Heart left ventricle (tissue), 13 donors: ENCODE data around the gene ATP4A.

Experiments used
- CTCF ChIP-seq, 12 donors: fragments of 200-600 bp; sonication (generic) in 4 of 12; IDR thresholded peaks; one replicate each; pipeline versions ENCODE4 v1.5.0 to v1.8.0; 2018 to 2022; ENCODE audit warnings: antibody characterized with exemption in 12 of 12, mild to moderate bottlenecking in 5 of 12
- POLR2A ChIP-seq, 2 donors: fragments of 450-650 bp; IDR thresholded peaks; one replicate each; pipeline ENCODE4 v1.6.1; 2017; ENCODE audit warnings: antibody characterized with exemption in 2 of 2, mild to moderate bottlenecking in 2 of 2, moderate library complexity in 2 of 2
- donor health status: ischemic (EF 13 %, LVEDD 7.1; RV severe dilation, severe dysfunction).
- donor health status: DM: no; HTN: yes; CAD: no.
- donor health status: DM: no; HTN: no; CAD: no.
- donor health status: ischemic (EF 25% LVEDD 6.9; RV normal size, moderate dysfunction).
- donor health status: ischemic (EF 25% LVEDD 5.7; RV mildly dilated, moderate dysfunction).
- donor health status: ischemic (EF 35%, LVEDD 5.7; RV mildly dilated, moderate dysfunction).
- donor health status: nonischemic (EF 11% LVEDD 7.7; RV severe dilation, severe dysfunction).
- donor health status: DM: yes; HTN: yes; CAD: no.
- donor health status: PGD.
- donor health status: ischemic (EF 29% LVEDD 5.4; RV normal size, mild dysfunction).
- donor health status: nonischemic (EF 23%, LVEDD 6.1; RV moderate dilation, normal function).

GRCh38 chr19:35521124-35521743, 42.2 kb downstream of the ATP4A start:
- no peak for TF ChIP-seq CTCF (IDR thresholded peaks at IDR 0.05)
- TF ChIP-seq POLR2A (IDR thresholded peaks at IDR 0.05): no peak
